ENCODE measurements around the gene SMYD3. TPM values are rescaled to one million over a fixed set of nuclear protein-coding genes. Genes with fewer than 3 reads are reported as not detected.
"Not testable (repeated sequence)": the region's sequence is repeated elsewhere in the genome, so short reads cannot be mapped to it uniquely, and the experiment has no call there.

Gene SMYD3
- total RNA-seq, 1 donor from 2014 or later, result 80.8 TPM

GRCh38 chr1:245978915-245979314 lies 528.2 kb downstream of the SMYD3 start:
- Histone ChIP-seq H2AFZ (ENCODE audit: low read depth, low read length) (no peak overlapping the region), H3K4me3 (ENCODE audit: insufficient read depth, low read depth, low read length) (no peak overlapping the region), H3K79me2 (ENCODE audit: insufficient read depth, low read length) (no peaks in the 10 kb centered on the region), H4K20me1 (ENCODE audit: insufficient read depth, low read length) (no peaks in the 10 kb centered on the region), H3K9me3 (ENCODE audit: insufficient read depth, low read depth, low read length) (no peaks in the 10 kb centered on the region), H3K4me2 (ENCODE audit: low read length) (no peak overlapping the region), H3K27me3 (ENCODE audit: insufficient read depth, low read length) (no peaks in the 10 kb centered on the region), H3K9ac (ENCODE audit: low read length) (no peak overlapping the region), H3K4me1 (ENCODE audit: insufficient read depth, low read length) (peaks cover 4% of the 10 kb centered on the region), H3K27ac (ENCODE audit: low read depth, low read length) (no peak overlapping the region), H3K36me3 (ENCODE audit: insufficient read depth, low read length) (no peaks in the 10 kb centered on the region)
- no peaks in the 10 kb centered on the region for H3K27me3 Mint-ChIP-seq (ENCODE audit: low read depth, unreplicated experiment)
- no peak for TF ChIP-seq EZH2 (IDR thresholded peaks at IDR 0.05; ENCODE audit: insufficient read depth, low read length)
- TF ChIP-seq, protein P1, sequence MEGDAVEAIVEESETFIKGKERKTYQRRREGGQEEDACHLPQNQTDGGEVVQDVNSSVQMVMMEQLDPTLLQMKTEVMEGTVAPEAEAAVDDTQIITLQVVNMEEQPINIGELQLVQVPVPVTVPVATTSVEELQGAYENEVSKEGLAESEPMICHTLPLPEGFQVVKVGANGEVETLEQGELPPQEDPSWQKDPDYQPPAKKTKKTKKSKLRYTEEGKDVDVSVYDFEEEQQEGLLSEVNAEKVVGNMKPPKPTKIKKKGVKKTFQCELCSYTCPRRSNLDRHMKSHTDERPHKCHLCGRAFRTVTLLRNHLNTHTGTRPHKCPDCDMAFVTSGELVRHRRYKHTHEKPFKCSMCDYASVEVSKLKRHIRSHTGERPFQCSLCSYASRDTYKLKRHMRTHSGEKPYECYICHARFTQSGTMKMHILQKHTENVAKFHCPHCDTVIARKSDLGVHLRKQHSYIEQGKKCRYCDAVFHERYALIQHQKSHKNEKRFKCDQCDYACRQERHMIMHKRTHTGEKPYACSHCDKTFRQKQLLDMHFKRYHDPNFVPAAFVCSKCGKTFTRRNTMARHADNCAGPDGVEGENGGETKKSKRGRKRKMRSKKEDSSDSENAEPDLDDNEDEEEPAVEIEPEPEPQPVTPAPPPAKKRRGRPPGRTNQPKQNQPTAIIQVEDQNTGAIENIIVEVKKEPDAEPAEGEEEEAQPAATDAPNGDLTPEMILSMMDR (IDR thresholded peaks at IDR 0.05; ENCODE audit: insufficient read depth, low read depth, low read length), result no peak
- peak overlapping the region; percentile 55 for H3K27ac Mint-ChIP-seq (ENCODE audit: unreplicated experiment)
- H3K4me1 Mint-ChIP-seq (ENCODE audit: low read depth, unreplicated experiment), result peaks cover 20% of the 10 kb centered on the region
- DNase-seq (ENCODE audit: low read depth) (peak; percentile 59), FAIRE-seq (no peak)
- peaks cover 11% of the 10 kb centered on the region for H3K36me3 Mint-ChIP-seq (ENCODE audit: low read depth, unreplicated experiment)
- no peaks in the 10 kb centered on the region for H3K9me3 Mint-ChIP-seq (ENCODE audit: unreplicated experiment)
- peak overlapping the region; percentile 30 for H3K4me3 Mint-ChIP-seq (ENCODE audit: unreplicated experiment)

DNA sequence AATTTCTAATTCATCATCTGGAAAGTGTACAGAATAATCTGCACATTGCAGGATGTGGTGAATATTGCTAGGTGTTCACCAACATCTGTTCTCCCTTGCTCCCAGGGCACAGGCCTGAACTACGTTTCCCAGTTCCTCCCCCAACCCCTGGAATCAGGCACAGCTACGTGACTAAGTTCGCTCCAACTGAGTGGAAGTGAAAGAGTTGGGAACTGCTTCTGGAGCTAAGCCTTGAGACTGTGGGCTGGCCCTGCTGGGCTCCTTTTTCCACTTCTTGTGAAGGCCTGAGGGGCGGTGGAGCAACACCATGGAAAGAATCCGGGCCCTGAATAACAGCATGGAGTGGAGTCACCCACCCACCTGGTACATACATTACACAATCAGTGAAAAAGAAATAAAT lies 534.6 kb downstream of the SMYD3 start:
- Mint-ChIP-seq H3K9me3 (ENCODE audit: unreplicated experiment) (no peaks in the 10 kb centered on the region), H3K4me1 (ENCODE audit: low read depth, unreplicated experiment) (peaks cover 31% of the 10 kb centered on the region), H3K4me3 (ENCODE audit: unreplicated experiment) (no peak overlapping the region), H3K27ac (ENCODE audit: unreplicated experiment) (no peak overlapping the region), H3K27me3 (ENCODE audit: low read depth, unreplicated experiment) (no peaks in the 10 kb centered on the region), H3K36me3 (ENCODE audit: low read depth, unreplicated experiment) (peaks cover 5% of the 10 kb centered on the region)
- Histone ChIP-seq H3K36me3 (ENCODE audit: insufficient read depth, low read length) (no peaks in the 10 kb centered on the region), H3K4me1 (ENCODE audit: insufficient read depth, low read length) (peaks cover 10% of the 10 kb centered on the region), H3K9ac (ENCODE audit: low read length) (no peak overlapping the region), H3K9me3 (ENCODE audit: insufficient read depth, low read depth, low read length) (no peaks in the 10 kb centered on the region), H3K27ac (ENCODE audit: low read depth, low read length) (no peak overlapping the region), H3K4me2 (ENCODE audit: low read length) (no peak overlapping the region), H3K79me2 (ENCODE audit: insufficient read depth, low read length) (no peaks in the 10 kb centered on the region), H3K4me3 (ENCODE audit: insufficient read depth, low read depth, low read length) (no peak overlapping the region), H3K27me3 (ENCODE audit: insufficient read depth, low read length) (no peaks in the 10 kb centered on the region), H2AFZ (ENCODE audit: low read depth, low read length) (no peak overlapping the region), H4K20me1 (ENCODE audit: insufficient read depth, low read length) (no peaks in the 10 kb centered on the region)
- TF ChIP-seq, protein P1 (IDR thresholded peaks at IDR 0.05; ENCODE audit: insufficient read depth, low read depth, low read length), result no peak
- TF ChIP-seq EZH2 (IDR thresholded peaks at IDR 0.05; ENCODE audit: insufficient read depth, low read length), result no peak
- DNase-seq (ENCODE audit: low read depth) (peak; percentile 55), FAIRE-seq (no peak)

DNA sequence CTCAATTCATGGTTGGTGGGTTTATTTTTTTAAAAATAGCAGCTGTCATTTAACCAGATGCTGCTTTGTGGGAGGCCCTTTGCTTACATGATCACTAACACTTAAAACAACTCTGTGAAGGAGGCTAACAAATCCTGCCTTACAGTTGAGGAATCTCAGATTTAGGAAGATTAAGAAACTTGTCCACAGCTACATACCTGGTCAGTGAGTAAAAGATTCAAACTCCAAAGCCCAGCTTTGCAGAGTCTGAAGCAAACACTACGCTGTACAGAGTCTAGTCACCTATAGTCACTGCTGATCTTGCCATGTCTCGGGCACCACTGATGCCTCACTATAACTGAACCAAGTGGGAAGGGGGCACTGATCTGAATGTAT lies 535.4 kb downstream of the SMYD3 start:
- no peak overlapping the region for H3K4me3 ChIP-seq (ENCODE audit: insufficient read depth, low read depth, low read length)
- DNase-seq (ENCODE audit: low read depth) (peak; percentile 70), FAIRE-seq (no peak)
- no peak overlapping the region for H3K4me2 ChIP-seq (ENCODE audit: low read length)
- peaks cover 10% of the 10 kb centered on the region for H3K4me1 ChIP-seq (ENCODE audit: insufficient read depth, low read length)
- no peaks in the 10 kb centered on the region for H3K79me2 ChIP-seq (ENCODE audit: insufficient read depth, low read length)
- no peaks in the 10 kb centered on the region for H3K36me3 ChIP-seq (ENCODE audit: insufficient read depth, low read length)
- H3K27me3 ChIP-seq (ENCODE audit: insufficient read depth, low read length), result no peaks in the 10 kb centered on the region
- H3K9me3 ChIP-seq (ENCODE audit: insufficient read depth, low read depth, low read length), result no peaks in the 10 kb centered on the region
- no peak for TF ChIP-seq EZH2 (IDR thresholded peaks at IDR 0.05; ENCODE audit: insufficient read depth, low read length)
- TF ChIP-seq, protein P1 (IDR thresholded peaks at IDR 0.05; ENCODE audit: insufficient read depth, low read depth, low read length), result no peak
- no peaks in the 10 kb centered on the region for H3K27me3 Mint-ChIP-seq (ENCODE audit: low read depth, unreplicated experiment)
- H4K20me1 ChIP-seq (ENCODE audit: insufficient read depth, low read length), result no peaks in the 10 kb centered on the region
- peaks cover 32% of the 10 kb centered on the region for H3K4me1 Mint-ChIP-seq (ENCODE audit: low read depth, unreplicated experiment)
- no peak overlapping the region for H3K9ac ChIP-seq (ENCODE audit: low read length)
- no peak overlapping the region for H3K27ac Mint-ChIP-seq (ENCODE audit: unreplicated experiment)
- no peak overlapping the region for H2AFZ ChIP-seq (ENCODE audit: low read depth, low read length)
- H3K27ac ChIP-seq (ENCODE audit: low read depth, low read length), result no peak overlapping the region
- H3K36me3 Mint-ChIP-seq (ENCODE audit: low read depth, unreplicated experiment), result peaks cover 5% of the 10 kb centered on the region
- H3K4me3 Mint-ChIP-seq (ENCODE audit: unreplicated experiment), result no peak overlapping the region
- H3K9me3 Mint-ChIP-seq (ENCODE audit: unreplicated experiment), result no peaks in the 10 kb centered on the region

DNA sequence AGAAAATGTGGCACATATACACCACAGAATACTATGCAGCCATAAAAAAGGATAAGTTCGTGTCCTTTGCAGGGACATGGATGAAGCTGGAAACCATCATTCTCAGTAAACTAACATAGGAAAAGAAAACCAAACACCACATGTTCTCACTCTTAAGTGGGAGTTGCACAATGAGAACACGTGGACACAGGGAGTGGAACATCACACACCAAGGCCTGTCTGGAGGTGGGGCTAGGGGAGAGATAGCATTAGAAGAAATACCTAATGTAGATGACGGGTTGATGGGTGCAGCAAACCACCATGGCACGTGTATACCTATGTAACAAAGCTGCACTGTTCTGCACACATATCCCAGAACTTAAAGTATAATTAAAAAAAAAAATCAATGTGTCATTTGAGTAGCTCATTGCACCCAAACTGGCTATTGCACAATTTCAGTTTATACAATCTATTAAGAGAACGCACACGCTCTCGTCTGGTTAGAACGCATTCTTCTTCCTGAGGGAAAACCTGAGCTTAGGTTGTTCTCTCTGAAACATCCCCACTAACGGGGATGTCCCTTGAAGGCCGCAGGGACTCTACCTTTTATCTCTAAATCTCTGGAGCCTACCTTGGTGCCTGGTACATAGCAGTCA lies 535.9 kb downstream of the SMYD3 start:
- not testable (repeated sequence) for H3K4me3 ChIP-seq (ENCODE audit: insufficient read depth, low read depth, low read length); H2AFZ ChIP-seq (ENCODE audit: low read depth, low read length); H3K27ac ChIP-seq (ENCODE audit: low read depth, low read length); H3K79me2 ChIP-seq (ENCODE audit: insufficient read depth, low read length); H3K27me3 ChIP-seq (ENCODE audit: insufficient read depth, low read length); H3K9me3 ChIP-seq (ENCODE audit: insufficient read depth, low read depth, low read length); H3K9ac ChIP-seq (ENCODE audit: low read length); H4K20me1 ChIP-seq (ENCODE audit: insufficient read depth, low read length); DNase-seq (ENCODE audit: low read depth); H3K4me2 ChIP-seq (ENCODE audit: low read length); FAIRE-seq; H3K27me3 Mint-ChIP-seq (ENCODE audit: low read depth, unreplicated experiment); H3K36me3 Mint-ChIP-seq (ENCODE audit: low read depth, unreplicated experiment); H3K36me3 ChIP-seq (ENCODE audit: insufficient read depth, low read length); H3K9me3 Mint-ChIP-seq (ENCODE audit: unreplicated experiment); H3K27ac Mint-ChIP-seq (ENCODE audit: unreplicated experiment); H3K4me3 Mint-ChIP-seq (ENCODE audit: unreplicated experiment)
- H3K4me1 ChIP-seq (ENCODE audit: insufficient read depth, low read length), result peaks cover 10% of the 10 kb centered on the region
- peaks cover 32% of the 10 kb centered on the region for H3K4me1 Mint-ChIP-seq (ENCODE audit: low read depth, unreplicated experiment)

Measured in astrocyte (in vitro differentiated cells and primary cell).